GM18907 (cell line): ENCODE measurements around the gene NOL7.
A peak's percentile ranks its signal among the peaks of the same experiment; 100 is the strongest.

Source experiments
- ATAC-seq: cut with Tn5 transposase; IDR thresholded peaks from one replicate; pipeline ENCODE4 v1.9.1; 2021; ENCODE audit warnings: mild to moderate bottlenecking, moderate library complexity; ENCODE audit not compliant: unreplicated experiment

Gene NOL7

GRCh38 chr6:13593720-13594119 lies 21.4 kb upstream of the NOL7 start:
- ATAC-seq = no peak

- ATAC-seq = no peak
Measured at GRCh38 chr6:13597073-13597472, 18.1 kb upstream of the NOL7 start.

GRCh38 chr6:13600036-13600435 lies 15.1 kb upstream of the NOL7 start:
- ATAC-seq = no peak

DNA sequence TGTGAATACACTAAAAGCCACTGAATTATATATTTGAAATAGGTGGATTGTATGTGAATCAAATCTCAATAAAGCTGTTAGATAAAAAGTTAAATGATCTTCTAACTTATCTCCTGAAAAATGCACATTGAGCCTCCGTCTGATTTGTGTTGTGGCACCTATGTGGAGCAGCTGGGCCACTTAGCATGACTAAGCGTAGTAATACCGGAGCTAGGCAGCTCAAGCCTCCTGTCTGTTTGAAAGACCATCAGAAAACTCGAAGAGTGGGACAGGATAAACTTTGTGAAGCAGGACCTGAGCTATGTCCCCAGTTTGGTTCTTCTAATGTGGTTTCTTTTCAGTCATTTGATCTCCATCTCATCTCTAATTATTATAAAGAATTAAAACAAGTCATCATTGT lies 11.0 kb upstream of the NOL7 start:
- ATAC-seq = no peak

DNA sequence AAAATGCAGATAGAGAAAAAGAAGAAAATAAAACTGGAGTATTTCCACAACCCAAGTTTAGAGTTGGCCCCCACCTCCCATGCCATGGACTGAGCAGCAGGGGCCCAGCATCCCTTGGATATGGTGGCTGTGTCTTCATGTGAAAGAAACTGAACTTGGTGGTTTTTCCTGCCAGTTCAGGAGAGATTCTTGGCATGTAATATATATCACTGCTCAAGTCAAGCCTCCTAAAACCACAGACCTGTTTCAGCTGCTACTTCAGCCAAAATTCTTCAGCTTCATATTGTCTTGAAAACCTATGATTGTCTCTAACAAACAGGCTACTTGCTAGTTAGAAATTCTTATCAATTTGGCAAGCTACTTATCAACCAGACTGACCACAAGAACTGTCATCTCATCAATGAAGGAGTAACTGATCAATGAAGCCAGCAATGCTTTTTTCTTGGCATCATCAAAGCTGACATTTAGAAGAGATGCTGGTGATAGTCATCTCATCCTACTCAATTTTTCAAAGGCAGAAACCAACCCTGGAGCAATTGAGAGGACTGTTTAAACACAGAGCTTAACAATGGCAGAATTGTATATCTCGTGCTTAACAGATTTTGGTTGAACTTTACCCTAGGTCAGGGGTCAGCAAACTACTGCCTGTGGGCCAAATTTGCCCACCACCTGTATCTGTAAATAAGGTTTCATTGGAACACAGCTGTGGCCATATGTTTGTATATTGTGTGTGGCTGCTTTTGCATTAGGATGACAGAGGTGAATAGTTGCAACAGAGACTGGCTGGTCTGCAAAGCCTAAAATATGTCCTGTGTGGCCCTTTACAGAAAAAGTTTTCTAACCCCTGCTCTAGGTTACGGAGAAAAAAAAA lies 10.4 kb upstream of the NOL7 start:
- no peak for ATAC-seq

- no peak for ATAC-seq
Measured at GRCh38 chr6:13605634-13606033, 9.5 kb upstream of the NOL7 start.

DNA sequence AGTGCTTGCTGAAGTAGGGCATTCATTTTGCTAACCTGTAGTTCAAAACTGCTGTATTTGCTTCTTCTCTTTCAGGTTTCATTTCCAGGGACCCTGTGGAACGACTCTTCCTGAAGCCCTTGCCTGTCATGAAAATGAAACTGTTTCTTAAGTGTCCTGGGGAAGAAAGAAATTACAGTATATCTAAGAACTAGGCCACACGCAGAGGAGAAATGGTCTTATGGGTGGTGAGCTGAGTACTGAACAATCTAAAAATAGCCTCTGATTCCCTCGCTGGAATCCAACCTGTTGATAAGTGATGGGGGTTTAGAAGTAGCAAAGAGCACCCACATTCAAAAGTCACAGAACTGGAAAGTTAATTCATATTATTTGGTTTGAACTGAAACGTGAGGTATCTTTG lies 3.4 kb upstream of the NOL7 start:
- ATAC-seq = no peak

DNA sequence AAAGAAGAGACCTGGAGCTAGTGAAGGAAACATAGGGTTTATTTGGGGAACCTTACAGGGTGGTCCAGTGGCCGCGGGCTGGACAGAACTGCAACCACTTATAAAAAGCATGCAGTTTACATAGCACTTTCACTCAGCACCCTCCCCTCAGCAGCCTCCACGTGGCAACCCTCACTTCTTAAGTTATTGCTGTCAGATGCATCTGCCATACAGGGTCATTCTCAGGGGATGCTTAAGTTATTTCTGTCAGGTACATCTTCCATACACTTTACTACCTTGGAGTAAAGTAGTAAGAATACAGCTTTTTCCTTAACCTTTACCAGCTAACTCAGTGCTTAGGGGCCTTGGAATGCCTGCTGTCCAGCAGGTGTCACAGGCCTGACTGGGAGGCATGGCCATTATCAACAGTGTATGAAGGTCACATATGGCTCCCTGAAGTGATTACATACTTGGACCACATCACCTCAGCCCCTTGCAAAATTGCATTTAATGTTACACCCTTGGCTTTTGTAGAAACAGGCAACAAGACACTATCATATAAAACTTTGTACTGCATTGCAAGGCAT lies 2.0 kb upstream of the NOL7 start:
- no peak for ATAC-seq

DNA sequence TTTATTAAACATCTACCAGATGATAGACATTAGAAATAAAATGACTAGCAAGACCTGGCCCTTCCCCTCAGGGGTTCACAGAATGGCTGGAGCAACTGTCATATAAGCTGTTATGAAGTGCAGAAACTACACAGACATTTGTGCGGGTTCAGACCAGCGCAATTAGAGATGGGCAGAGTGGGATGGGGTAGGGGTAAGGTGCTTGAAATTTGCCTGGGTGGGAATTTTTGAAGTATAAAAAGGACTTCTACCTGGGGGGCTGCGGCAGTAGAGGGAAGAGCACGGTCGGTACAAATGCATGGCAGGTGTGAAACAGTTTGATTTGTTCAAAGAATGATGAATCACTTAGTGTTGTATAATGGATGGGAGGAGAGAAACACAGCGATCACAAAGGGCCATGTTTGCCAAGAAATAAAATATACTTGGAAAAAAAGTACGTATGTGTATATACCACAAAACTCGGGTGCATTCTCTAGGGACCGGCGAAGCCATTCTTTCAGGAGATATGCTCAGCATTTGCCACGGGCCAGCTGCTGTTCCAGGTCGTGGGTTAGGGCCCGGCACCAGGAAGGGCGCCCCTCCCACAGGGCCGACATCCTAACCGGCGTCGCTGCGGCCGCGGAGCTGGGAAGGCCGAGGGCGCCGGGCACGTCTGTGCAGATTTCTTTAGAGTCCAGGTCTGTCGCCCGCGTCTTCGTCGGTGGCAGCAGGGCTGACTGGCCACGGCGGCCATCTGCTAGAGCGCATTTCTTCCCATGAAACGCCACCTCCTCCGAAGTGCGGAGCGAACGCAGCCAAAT lies 809 bp upstream of the NOL7 start:
- ATAC-seq = peak; percentile 24

DNA sequence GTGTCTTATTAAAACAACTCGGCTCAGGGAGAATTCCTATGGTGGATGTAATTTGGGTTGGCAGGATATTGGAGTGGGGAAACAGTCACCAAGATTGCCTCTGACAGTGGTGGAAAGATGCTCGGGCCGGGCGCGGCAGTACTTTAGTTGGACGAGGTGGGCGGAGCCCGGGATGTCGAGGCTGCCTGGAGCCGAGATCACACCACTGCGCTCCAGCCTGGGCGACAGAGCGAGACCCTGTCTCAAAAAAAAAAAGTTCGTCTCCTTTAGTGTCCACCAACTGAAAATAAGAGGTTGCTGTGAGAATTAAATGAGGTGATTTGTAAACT lies 621 bp downstream of the NOL7 start:
- ATAC-seq = peak; percentile 27

DNA sequence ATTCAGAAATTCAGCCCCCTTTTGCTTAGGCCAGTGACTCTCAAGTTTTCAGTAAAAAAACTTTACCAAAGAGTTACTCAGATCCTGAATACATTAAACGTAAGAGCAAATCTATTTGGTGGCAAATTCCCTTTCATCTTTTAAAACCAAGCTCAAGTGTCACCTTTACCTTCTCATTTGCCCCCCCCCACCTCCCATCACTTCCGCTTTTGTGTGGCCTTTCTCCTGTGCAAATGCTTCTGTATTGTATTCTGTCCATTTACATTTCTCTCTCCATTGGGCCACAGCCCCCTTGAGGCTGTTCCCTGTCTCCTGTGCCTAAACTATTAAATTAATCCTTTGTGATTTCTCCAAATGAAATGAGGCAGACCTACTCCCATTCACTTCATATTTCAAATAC lies 1.9 kb downstream of the NOL7 start:
- no peak for ATAC-seq

GRCh38 chr6:13624871-13625288 lies 9.7 kb downstream of the NOL7 start:
- ATAC-seq = no peak

- ATAC-seq = no peak
Measured at GRCh38 chr6:13629459-13630116, 14.5 kb downstream of the NOL7 start.

GRCh38 chr6:13630499-13630898 lies 15.4 kb downstream of the NOL7 start:
- no peak for ATAC-seq

DNA sequence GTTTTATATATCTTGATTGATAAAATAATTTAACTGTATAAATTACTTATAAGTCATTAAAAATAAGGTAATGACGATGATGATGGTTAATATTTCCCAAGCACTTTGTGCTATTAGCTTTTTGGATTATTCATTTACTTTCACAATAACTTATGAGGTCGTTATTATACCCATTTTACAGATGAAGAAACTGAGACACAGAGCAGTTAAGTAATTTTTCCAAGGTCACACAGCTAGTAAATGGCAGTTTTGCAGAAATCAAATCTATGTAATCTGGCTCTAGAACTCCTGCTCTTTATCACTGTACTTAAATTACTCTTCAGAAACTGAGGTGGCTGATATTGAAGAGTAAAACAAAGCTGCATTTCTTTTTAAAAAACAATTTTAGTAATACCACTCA lies 18.2 kb downstream of the NOL7 start:
- ATAC-seq = no peak

GRCh38 chr6:13635948-13636658 lies 21.0 kb downstream of the NOL7 start:
- ATAC-seq = no peak

- no peak for ATAC-seq
Measured at GRCh38 chr6:13638014-13638413, 22.9 kb downstream of the NOL7 start.

GRCh38 chr6:13638626-13639025 lies 23.5 kb downstream of the NOL7 start:
- ATAC-seq = no peak

GRCh38 chr6:13641315-13641714 lies 26.2 kb downstream of the NOL7 start:
- no peak for ATAC-seq

GRCh38 chr6:13643125-13643524 lies 28.0 kb downstream of the NOL7 start:
- no peak for ATAC-seq

GRCh38 chr6:13648850-13649249 lies 33.7 kb downstream of the NOL7 start:
- no peak for ATAC-seq
